Sigmoid colon (tissue), 7 donors: ENCODE data around the gene DNAJB12. TPM values are rescaled to one million over a fixed set of nuclear protein-coding genes. Genes with fewer than 3 reads are reported as not detected.
A peak's percentile ranks its signal among the peaks of the same experiment; 100 is the strongest.

Experiments used
- DNase-seq: peaks from one replicate; pipeline ENCODE4 v3.0.0-alpha.2; 2019
- H3K27ac ChIP-seq, 4 donors: fragments of 200-600 bp; sonication (generic); one replicate each; pipeline ENCODE4 v1.5.1; 2016 to 2019; ENCODE audit warnings: mild to moderate bottlenecking in 1 of 4
- H3K27me3 ChIP-seq, 3 donors: fragments of 200-600 bp; sonication (generic); one replicate each; pipeline ENCODE4 v1.5.1; 2019; ENCODE audit warnings: mild to moderate bottlenecking in 1 of 3
- H3K36me3 ChIP-seq, 4 donors: fragments of 200-600 bp; sonication (generic); one replicate each; pipeline ENCODE4 v1.5.1; 2016 to 2019
- H3K4me1 ChIP-seq, 4 donors: fragments of 200-600 bp; sonication (generic); one replicate each; pipeline ENCODE4 v1.5.1; 2017 to 2019
- H3K4me3 ChIP-seq, 4 donors: fragments of 200-600 bp; sonication (generic); one replicate each; pipeline ENCODE4 v1.5.1; 2017 to 2019; ENCODE audit warnings: mild to moderate bottlenecking in 2 of 4, moderate library complexity in 1 of 4
- H3K9me3 ChIP-seq, 4 donors: fragments of 200-600 bp in 3 of 4; sonication (generic) in 3 of 4; one replicate each; pipeline versions ENCODE4 v1.5.1 to v1.6.1; 2013 to 2019
- EP300 ChIP-seq, 4 donors: sonication (generic); formaldehyde crosslinking; IDR thresholded peaks; one replicate each; pipeline ENCODE4 v1.6.1; 2017; ENCODE audit warnings: antibody characterized with exemption in 4 of 4
- POLR2A ChIP-seq, 2 donors: fragments of 450-650 bp; IDR thresholded peaks; one replicate each; pipeline ENCODE4 v1.6.1; 2016; ENCODE audit warnings: antibody characterized with exemption in 2 of 2, mild to moderate bottlenecking in 2 of 2, moderate library complexity in 2 of 2
- POLR2AphosphoS5 ChIP-seq, 4 donors: sonication (generic); formaldehyde crosslinking; IDR thresholded peaks; one replicate each; pipeline ENCODE4 v1.6.1; 2017; ENCODE audit warnings: antibody characterized with exemption in 4 of 4
- whole genome bisulfite sequencing, 2 donors: extraction: QIAGEN DNeasy Blood & Tissue Kit; methylation state at CpG; one replicate each; pipeline ENCODE4 v1.1.7; 2013; 5-methylcytosine and 5-hydroxymethylcytosine counted together
- intact Hi-C: fragments of 100-400 bp; cut with DNase I; formaldehyde crosslinking; loops from one replicate; pipeline ENCODE4 v1.15.1; 2023
- polyA plus RNA-seq, 3 donors: library from polyadenylated mRNA; stranded (reverse); fragments of 200-250 nt; gene quantifications; one replicate each; pipeline ENCODE4 v1.2.3, GENCODE V29; 2013
- total RNA-seq, 4 donors: library from RNA; depleted of rRNA; stranded (reverse); fragments of >200 nt; gene quantifications; one replicate each; pipeline ENCODE4 v1.1.0, GENCODE V29; 2016
- TF ChIP-seq, protein P1 (sequence below), 4 experiments: fragments of 450-650 bp in 3 of 4; fragments of 200-600 bp in 1 of 4; IDR thresholded peaks; one replicate each; pipeline ENCODE4 v1.5.1; 2016 to 2019; ENCODE audit warnings: antibody characterized with exemption in 4 of 4, mild to moderate bottlenecking in 3 of 4, moderate library complexity in 2 of 4
- donor health status: healthy with polysubstance abuse.
- donor health status: Bipolar disorder and iron deficiency.
- donor health status: healthy.

The DNAJB12 gene
- total and polyA plus RNA-seq, 7 donors: 9.5 to 38.5 (median 27.1) TPM

DNA sequence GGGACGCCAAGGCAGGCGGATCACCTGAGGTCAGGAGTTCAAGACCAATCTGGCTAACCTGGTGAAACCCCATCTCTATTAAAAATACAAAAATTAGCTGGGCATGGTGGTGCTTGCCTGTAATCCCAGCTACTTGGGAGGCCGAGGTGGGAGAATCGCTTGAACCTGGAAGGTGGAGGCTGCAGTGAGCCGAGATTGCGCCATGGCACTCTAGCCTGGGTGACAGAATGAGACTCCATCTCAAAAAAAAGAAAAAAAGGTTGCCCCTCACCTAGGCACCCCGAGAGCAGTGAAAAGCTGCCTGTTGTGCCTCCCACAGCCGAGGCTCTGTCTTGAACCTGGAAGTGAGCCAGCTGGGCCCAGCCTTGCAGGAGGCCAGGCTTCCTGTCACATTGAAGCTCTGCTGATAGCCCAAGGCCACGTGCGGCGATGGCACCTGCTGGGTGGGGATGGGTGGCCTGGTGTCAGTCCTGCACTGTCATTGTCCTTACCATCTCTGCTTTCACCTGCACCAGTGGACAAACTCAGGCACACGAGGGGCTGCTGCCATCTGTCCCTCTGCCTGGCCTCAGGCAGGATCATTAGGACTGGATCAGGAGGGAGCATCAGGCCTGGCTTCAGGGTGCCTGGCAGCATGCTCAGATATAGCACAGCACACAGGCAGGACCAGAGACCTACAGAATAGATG lies 37.8 kb downstream of the DNAJB12 start:
- Histone ChIP-seq H3K36me3 (no peaks in the 10 kb centered on the region), H3K9me3 (no peaks in the 10 kb centered on the region), H3K4me3 (no peak overlapping the region), H3K27ac (peak overlapping the region; percentile 69 to 78 (median 72)), H3K27me3 (no peaks in the 10 kb centered on the region), H3K4me1 (peaks cover 0 to 57% (median 55%) of the 10 kb centered on the region in 4 donors)
- TF ChIP-seq, protein P1, sequence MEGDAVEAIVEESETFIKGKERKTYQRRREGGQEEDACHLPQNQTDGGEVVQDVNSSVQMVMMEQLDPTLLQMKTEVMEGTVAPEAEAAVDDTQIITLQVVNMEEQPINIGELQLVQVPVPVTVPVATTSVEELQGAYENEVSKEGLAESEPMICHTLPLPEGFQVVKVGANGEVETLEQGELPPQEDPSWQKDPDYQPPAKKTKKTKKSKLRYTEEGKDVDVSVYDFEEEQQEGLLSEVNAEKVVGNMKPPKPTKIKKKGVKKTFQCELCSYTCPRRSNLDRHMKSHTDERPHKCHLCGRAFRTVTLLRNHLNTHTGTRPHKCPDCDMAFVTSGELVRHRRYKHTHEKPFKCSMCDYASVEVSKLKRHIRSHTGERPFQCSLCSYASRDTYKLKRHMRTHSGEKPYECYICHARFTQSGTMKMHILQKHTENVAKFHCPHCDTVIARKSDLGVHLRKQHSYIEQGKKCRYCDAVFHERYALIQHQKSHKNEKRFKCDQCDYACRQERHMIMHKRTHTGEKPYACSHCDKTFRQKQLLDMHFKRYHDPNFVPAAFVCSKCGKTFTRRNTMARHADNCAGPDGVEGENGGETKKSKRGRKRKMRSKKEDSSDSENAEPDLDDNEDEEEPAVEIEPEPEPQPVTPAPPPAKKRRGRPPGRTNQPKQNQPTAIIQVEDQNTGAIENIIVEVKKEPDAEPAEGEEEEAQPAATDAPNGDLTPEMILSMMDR (IDR thresholded peaks at IDR 0.05): no peak
- TF ChIP-seq POLR2A (IDR thresholded peaks at IDR 0.05): no peak
- TF ChIP-seq EP300 (IDR thresholded peaks at IDR 0.05): no peak
- TF ChIP-seq POLR2AphosphoS5 (IDR thresholded peaks at IDR 0.05): peak in 1 of 4 donors; percentile 26
- intact Hi-C loops: loop anchor here (5.0 kb wide), 1 partner anchor 100 kb away; the partner anchor contains the start of genes ANAPC16 and ASCC1
- WGBS, 2 donors: 58 to 60% methylated on average over 12 of the region's 12 CpGs
- peak; percentile 85 for DNase-seq

DNA sequence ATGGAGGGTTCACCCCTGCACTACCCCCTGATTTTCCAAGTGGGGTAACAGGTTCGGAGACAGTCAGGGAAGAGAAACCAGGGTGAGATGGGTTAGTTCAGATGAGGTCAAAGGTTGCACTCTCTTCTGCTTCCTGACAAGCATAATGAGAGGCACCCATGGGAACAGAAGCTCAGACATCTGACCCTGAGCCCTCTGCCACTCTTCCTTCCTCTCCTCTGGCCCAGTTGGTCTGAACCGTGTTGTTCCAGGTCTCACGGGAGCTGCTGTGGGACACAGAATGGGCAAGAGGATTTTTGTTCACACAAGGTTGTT lies 38.4 kb downstream of the DNAJB12 start:
- no peaks in the 10 kb centered on the region for H3K27me3 ChIP-seq
- WGBS, 2 donors: 51 to 54% methylated on average over 3 of the region's 3 CpGs
- peaks cover 0 to 55% (median 52%) of the 10 kb centered on the region in 4 donors for H3K4me1 ChIP-seq
- no peaks in the 10 kb centered on the region for H3K9me3 ChIP-seq
- no peaks in the 10 kb centered on the region for H3K36me3 ChIP-seq
- H3K27ac ChIP-seq: peak overlapping the region; percentile 69 to 78 (median 72)
- intact Hi-C loops: loop anchor here (5.0 kb wide), 1 partner anchor 99 kb away; the partner anchor contains the start of genes ANAPC16 and ASCC1
- no peak for DNase-seq
- TF ChIP-seq EP300 (IDR thresholded peaks at IDR 0.05) (no peak), POLR2AphosphoS5 (IDR thresholded peaks at IDR 0.05) (no peak), POLR2A (IDR thresholded peaks at IDR 0.05) (no peak)
- TF ChIP-seq, protein P1 (IDR thresholded peaks at IDR 0.05): no peak
- no peak overlapping the region for H3K4me3 ChIP-seq

DNA sequence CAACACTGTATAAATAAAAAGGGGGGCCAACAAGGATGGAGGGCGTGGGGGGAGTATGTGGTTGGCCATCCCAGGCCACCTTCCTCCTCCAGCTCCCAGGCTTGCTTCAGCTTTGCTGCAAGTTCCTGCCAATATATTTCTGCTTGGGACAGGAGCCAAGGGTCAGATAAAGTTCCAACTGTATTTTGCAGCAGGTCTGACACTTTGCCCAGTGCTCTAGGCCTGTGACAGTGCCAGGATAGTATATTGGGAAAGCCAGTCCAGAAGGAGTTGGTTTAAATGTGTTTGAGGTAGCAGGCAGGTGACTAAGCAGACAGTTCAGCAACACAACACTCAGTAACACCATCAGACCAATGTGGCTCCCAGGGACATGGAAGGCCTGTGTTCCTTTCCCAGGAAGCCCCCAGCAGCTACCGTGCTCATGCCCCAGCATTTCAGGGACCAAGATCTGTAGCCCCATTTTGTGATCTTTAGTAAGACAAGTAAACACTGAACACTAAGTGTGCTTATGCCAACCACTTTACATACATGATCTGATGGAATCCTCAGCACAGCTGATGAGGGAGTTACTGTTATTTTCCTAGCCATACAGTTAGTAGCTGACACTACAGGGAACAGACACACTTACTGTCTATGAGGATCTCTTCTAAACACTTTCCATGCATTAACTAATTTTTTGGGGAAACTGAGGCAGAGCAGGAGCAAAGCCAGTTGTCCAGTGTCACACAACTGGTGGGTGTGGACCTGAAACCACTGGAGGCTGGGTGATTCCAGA lies 38.9 kb downstream of the DNAJB12 start:
- TF ChIP-seq EP300 (IDR thresholded peaks at IDR 0.05): no peak
- TF ChIP-seq POLR2AphosphoS5 (IDR thresholded peaks at IDR 0.05): peak; percentile 17 to 58 (median 54)
- 13 to 48% methylated on average over 2 of the region's 2 CpGs for WGBS, 2 donors
- Histone ChIP-seq H3K36me3 (no peaks in the 10 kb centered on the region), H3K27me3 (no peaks in the 10 kb centered on the region), H3K9me3 (no peaks in the 10 kb centered on the region), H3K4me3 (no peak overlapping the region), H3K27ac (peak overlapping the region; percentile 69 to 78 (median 72)), H3K4me1 (peaks cover 0 to 50% (median 47%) of the 10 kb centered on the region in 4 donors)
- peak; percentile 89 for DNase-seq
- intact Hi-C loops: loop anchor here (5.0 kb wide), 1 partner anchor 98 kb away; the partner anchor contains the start of genes ANAPC16 and ASCC1

DNA sequence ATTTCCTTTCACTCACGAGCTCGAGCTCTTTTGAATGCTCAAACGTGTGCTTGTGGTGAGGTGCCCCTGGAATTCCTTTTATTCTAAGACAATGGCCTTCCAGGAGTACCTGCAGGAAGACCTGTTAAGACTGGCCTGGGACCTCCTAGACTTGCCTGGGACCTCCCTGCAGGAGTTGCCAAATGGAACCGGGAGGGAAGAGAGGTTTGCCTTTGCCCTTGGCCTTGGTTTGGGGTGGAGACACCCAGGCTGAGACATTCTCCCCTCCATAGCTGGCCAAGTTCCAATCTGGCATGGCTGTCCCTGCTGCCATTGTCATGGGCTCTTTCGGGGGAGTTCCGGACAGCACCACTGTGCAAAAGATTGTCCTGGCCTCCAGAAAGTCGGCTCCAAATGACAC lies 39.7 kb downstream of the DNAJB12 start:
- intact Hi-C loops: loop anchor here (5.0 kb wide), 1 partner anchor 98 kb away; the partner anchor contains the start of genes ANAPC16 and ASCC1
- 58 to 68% methylated on average over 7 of the region's 7 CpGs for WGBS, 2 donors
- Histone ChIP-seq H3K4me3 (no peak overlapping the region), H3K9me3 (no peaks in the 10 kb centered on the region), H3K27me3 (no peaks in the 10 kb centered on the region), H3K27ac (peak overlapping the region; percentile 69 to 78 (median 72)), H3K4me1 (peaks cover 0 to 42% (median 41%) of the 10 kb centered on the region in 4 donors), H3K36me3 (no peaks in the 10 kb centered on the region)
- TF ChIP-seq POLR2A (IDR thresholded peaks at IDR 0.05): no peak
- TF ChIP-seq, protein P1 (IDR thresholded peaks at IDR 0.05): no peak
- no peak for TF ChIP-seq POLR2AphosphoS5 (IDR thresholded peaks at IDR 0.05)
- TF ChIP-seq EP300 (IDR thresholded peaks at IDR 0.05): no peak
- DNase-seq: no peak

DNA sequence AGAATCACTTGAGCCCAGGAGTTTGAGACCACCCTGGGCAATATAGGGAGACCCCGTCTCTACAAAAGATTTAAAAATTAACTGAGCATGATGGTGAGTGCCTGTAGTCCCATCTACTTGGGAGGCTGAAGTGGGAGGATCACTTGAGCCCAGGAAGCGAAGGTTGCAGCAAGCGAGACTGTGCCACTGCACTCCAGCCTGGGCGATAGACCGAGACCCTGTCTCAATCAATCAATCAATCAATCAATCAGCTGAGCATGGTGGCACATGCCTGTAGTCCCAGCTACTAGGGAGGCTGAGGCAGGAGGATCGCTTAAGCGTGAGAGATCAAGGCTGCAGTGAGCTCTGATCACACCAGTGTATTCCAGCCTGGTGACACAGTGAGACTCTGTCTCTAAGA lies 40.5 kb downstream of the DNAJB12 start:
- H3K36me3 ChIP-seq: no peaks in the 10 kb centered on the region
- H3K27me3 ChIP-seq: no peaks in the 10 kb centered on the region
- no peaks in the 10 kb centered on the region for H3K9me3 ChIP-seq
- intact Hi-C loops: no loop called here
- H3K27ac ChIP-seq: no peak overlapping the region
- no peak for DNase-seq
- H3K4me1 ChIP-seq: peaks cover 0 to 42% (median 35%) of the 10 kb centered on the region in 4 donors
- WGBS, 2 donors: 98% methylated on average over 7 of the region's 7 CpGs
- no peak for TF ChIP-seq EP300 (IDR thresholded peaks at IDR 0.05)
- no peak for TF ChIP-seq POLR2AphosphoS5 (IDR thresholded peaks at IDR 0.05)
- TF ChIP-seq, protein P1 (IDR thresholded peaks at IDR 0.05): no peak
- TF ChIP-seq POLR2A (IDR thresholded peaks at IDR 0.05): no peak
- no peak overlapping the region for H3K4me3 ChIP-seq
